GM23338 (cell line): Measurements from ENCODE around the gene FGF2.

ENCODE experiments used
- CTCF ChIP-seq, 2 experiments: fragments of 200-600 bp in 1 of 2; sonication (generic) in 1 of 2; conservative IDR thresholded peaks; 2 replicates each; pipeline versions ENCODE4 v1.5.1 to v1.6.1; 2016 to 2017; ENCODE audit warnings: antibody characterized with exemption in 2 of 2, low read depth in 2 of 2, mild to moderate bottlenecking in 2 of 2, moderate library complexity in 1 of 2
- EZH2 ChIP-seq: fragments of 200-600 bp; sonication (generic); IDR thresholded peaks from one replicate; pipeline ENCODE4 v1.8.0; 2017; ENCODE audit warnings: antibody characterized with exemption, mild to moderate bottlenecking, low read depth; ENCODE audit not compliant: unreplicated experiment
- EZH2phosphoT487 ChIP-seq: fragments of 200-600 bp; sonication (generic); IDR thresholded peaks from one replicate; pipeline ENCODE4 v1.8.1; 2018; ENCODE audit warnings: antibody characterized with exemption; ENCODE audit not compliant: unreplicated experiment
- JUNB ChIP-seq: IDR thresholded peaks from one replicate; pipeline ENCODE4 v1.6.1; 2016; ENCODE audit warnings: antibody characterized with exemption; ENCODE audit not compliant: unreplicated experiment
- POLR2AphosphoS5 ChIP-seq: IDR thresholded peaks from 2 replicates; pipeline ENCODE4 v1.6.1; 2016; ENCODE audit warnings: antibody characterized with exemption, low read depth
- REST ChIP-seq: IDR thresholded peaks from one replicate; pipeline ENCODE4 v1.6.1; 2018; ENCODE audit warnings: antibody characterized with exemption; ENCODE audit not compliant: unreplicated experiment

GRCh38 chr4:122928930-122929329 lies 102.3 kb downstream of the FGF2 start:
- TF ChIP-seq CTCF (conservative IDR thresholded peaks at IDR 0.05; ENCODE audit: low read depth in 2 of 2) (peak in 1 of 2 experiments; percentile 20; a peak in 2 of 4 replicates), REST (no peak), EZH2 (no peak), POLR2AphosphoS5 (no peak), JUNB (no peak), EZH2phosphoT487 (no peak)
